GM12892 (cell line): ENCODE data around the gene NT5C2.

Experiments used
- DNase-seq: peaks from one replicate; pipeline ENCODE4 v3.0.0; 2011; ENCODE audit not compliant: insufficient read length
- FAIRE-seq: peaks from 2 replicates; lab custom pipeline; 2011; peaks lifted over from hg19 to GRCh38; lab: Jason Lieb, UNC
- POLR2A ChIP-seq: IDR thresholded peaks from 2 replicates; pipeline ENCODE4 v1.6.1; 2011; ENCODE audit warnings: low read depth, low read length, control low read depth
- POLR2AphosphoS5 ChIP-seq: IDR thresholded peaks from 2 replicates; pipeline ENCODE4 v1.6.1; 2011; ENCODE audit warnings: low read depth, low read length, control low read depth
- TAF1 ChIP-seq: IDR thresholded peaks from 2 replicates; pipeline ENCODE4 v1.6.1; 2011; ENCODE audit warnings: low read depth, mild to moderate bottlenecking, control low read depth, low read length, borderline replicate concordance

Gene NT5C2

DNA sequence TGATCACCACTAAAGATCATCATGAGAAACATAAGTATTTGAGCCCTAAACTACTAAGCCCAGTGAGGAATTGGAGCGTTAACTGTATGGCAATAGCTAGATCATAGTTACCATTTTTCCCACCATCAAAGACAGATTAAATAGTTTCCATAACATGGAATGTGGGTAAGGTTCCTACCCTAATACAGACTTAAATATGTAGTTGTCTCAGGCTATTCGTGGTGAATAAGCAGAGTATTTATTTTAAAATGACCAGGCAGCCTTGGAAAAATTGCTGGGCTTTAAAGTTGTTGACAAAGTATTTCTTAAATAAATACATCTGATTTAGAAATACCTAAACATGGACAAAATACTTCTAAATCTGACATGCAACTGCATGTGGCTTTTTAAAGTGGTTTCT lies 106.8 kb downstream of the NT5C2 start:
- TF ChIP-seq POLR2A = no peak
- no peak for TF ChIP-seq POLR2AphosphoS5
- TF ChIP-seq TAF1 = no peak
- no peak for FAIRE-seq

DNA sequence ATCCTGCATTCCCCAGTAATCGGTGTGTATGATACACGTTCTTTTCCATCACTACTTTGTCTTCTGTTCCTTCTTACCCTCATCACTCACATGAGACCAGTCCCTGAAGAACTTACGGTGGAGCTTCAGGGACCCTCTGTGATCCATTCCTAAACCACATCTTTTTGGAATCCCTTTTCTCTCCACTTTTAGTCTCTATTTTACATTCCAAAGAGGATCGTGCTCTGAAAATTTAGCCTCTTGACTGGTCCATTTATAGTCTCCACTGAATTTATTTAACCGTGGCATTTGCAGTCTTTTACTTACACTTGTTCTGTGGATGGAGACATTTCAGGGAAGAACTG lies 109.1 kb downstream of the NT5C2 start:
- TF ChIP-seq POLR2AphosphoS5 (no peak), TAF1 (no peak)
- DNase-seq (no peak), FAIRE-seq (no peak)

More for the DNA sequence above, 106.8 kb downstream of the NT5C2 start:
- DNase-seq = no peak

DNA sequence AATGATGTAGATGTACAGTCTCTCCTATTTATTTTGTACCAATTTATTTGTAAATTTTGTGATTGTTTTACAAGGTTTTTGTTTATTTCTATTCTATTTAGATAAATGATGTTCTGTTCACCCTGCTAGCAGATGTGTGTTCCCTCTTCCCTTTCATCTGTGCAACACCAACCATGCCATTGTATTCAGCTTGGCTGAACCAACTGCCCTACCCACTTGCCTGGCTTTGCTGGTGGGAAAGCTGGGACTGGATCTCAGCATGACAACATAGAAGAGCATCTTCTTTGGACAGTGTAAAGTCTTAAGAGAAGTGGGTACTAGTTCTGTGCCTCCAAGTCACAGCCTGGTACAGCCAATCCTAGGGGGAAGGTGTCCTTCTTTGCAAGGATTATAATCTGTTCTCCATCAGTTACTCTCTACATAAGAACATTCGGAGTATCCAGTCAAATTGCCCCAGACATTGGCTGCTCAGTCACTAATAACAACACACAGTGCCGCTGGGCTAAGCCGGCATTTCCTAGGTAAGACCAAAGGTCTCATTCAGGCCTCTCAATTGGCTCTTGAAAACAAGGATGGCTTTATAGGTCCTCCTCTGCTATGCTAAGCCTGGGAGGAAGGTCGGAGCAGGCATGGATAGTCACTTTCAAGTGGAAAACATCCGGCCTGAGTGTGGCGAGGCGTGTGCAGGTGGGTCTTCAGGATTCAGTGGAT lies 109.7 kb downstream of the NT5C2 start:
- no peak for FAIRE-seq

DNA sequence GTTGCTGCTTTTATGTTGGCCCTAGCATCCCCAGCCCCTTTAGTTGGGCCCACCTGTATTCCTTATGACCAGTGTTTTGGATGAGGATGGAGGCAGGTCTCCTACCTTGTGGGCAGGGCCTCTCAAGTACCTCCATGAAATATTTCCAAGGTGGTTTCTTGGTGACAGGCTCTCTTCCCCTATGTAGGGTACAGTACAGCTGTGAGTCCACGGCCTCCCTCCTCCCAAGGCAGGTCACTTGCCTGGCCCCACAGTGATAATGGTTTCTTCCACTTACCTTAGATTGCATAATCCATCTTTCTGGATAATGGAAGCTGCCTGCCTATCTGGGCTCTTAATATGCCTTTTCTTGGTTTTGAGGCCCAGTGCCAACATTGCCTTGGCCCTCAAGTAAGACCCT lies 110.4 kb downstream of the NT5C2 start:
- DNase-seq (no peak), FAIRE-seq (no peak)
- TF ChIP-seq POLR2A (no peak), POLR2AphosphoS5 (no peak)

More for the DNA sequence above, 109.7 kb downstream of the NT5C2 start:
- no peak for DNase-seq
- TF ChIP-seq POLR2A (no peak), POLR2AphosphoS5 (no peak), TAF1 (no peak)

DNA sequence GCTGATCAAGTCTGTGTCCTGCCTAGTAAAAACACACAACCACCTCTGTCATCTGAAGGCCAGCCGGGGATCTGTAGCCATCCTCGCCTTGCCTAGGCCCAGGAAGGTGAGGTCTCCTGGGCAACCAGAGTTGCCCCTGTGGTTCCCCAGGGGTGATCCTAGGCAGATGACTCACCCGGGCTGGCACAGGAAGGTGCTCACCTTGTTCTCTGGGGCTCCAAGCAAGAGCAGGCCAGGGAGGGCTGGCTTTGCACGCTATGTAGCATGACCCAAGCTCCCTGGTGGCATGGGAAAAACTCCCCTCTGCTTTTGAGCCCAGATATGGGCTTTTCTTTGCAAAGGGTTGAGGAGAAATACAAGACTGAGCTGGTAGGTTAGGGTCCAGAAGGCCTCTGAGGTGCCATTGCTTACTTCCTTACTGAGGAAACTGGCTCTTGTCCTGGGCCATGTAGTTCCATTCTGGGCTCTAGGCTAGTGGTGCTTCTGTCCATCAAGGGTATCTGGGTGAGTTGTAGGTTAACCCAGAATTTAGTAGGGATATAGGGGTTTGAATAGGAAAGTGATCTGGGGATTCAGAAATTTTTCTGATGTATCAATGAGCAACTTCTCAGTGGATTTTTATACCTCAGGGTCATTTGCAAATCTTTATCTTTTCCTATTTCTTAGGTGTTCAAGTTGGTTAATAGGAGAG lies 112.0 kb downstream of the NT5C2 start:
- no peak for DNase-seq
- no peak for FAIRE-seq
- no peak for TF ChIP-seq TAF1
- no peak for TF ChIP-seq POLR2AphosphoS5
- no peak; the same call in 1 of the 2 replicates for TF ChIP-seq POLR2A

DNA sequence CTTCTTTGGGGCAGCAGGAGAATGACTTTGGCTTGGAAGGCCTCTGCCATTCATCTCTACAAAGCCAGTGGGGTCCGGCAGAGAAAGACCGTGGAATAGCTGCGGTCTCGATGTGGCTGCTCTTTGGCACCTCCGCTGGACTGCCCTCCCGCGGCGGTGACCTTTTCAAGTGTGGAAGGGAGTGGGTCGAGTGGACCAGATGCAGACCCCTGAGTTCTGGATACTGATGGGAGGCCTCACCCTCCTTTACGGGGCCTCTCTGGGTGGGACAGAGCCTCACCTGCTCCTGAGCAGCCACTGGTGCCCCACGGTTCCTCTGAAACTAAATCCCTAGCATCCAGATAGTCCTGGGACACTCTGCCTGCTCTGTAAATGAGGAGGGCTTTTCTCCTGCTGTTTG lies 113.1 kb downstream of the NT5C2 start:
- TF ChIP-seq TAF1 (no peak), POLR2AphosphoS5 (no peak), POLR2A (no peak)
- no peak for FAIRE-seq
- no peak for DNase-seq

DNA sequence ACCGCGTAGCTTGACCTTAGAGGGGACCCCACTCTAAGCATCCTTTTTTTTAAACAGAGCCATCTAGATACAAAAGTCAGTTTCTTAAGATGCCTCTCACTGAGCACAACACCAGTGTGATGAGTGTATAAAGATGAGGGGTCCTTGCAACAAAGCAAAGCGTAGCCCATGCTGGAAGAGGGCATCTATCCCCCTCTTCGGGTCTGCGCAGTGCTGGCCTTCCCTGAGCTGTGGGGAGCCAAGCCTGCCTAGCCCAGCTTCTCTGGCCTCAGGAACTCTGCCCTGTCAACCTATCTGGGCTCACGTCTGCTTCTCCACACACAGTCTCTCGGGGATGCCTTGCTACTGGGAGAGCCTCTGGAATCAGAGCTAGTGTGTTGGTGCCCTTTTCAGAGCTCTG lies 114.0 kb downstream of the NT5C2 start:
- TF ChIP-seq POLR2AphosphoS5 (no peak), TAF1 (no peak), POLR2A (no peak)
- no peak for FAIRE-seq
- no peak for DNase-seq

DNA sequence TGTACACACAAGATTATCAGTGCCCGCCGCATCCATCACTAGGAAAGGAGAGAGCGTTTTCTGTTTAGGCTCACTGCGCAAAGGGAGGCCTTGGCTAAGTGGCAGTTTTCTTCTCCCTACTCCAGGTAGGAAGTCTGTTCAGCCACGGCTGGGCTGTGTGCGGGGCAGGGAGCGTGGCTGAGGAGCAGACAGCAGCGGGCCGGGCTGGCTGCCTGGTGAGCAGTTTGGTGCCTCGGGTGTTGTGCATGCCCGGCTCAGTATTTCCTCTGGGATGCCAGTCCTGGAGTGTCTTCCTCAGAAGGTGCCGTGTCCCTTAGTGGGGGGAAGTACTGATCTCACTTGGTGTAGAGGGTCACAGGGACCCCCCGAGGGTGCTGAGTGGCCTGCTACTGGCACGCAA lies 114.4 kb downstream of the NT5C2 start:
- DNase-seq (no peak), FAIRE-seq (no peak)
- TF ChIP-seq POLR2AphosphoS5 = no peak
- no peak for TF ChIP-seq POLR2A
- TF ChIP-seq TAF1 = no peak

DNA sequence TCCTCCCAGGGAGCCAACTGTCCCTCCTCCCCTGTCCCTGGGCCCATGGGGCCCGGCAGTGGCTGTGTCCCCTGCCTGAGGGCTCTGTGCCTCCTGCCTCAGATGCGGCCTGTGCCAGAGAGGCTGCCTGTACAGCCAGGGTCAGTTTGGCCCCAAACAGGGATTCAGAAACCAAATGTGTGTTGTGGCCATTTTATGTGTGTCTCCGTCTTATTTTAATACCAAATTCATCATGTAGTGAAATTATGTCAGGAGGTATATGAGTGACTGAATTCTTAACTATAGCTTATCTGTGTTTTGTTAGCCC lies 114.8 kb downstream of the NT5C2 start:
- TF ChIP-seq POLR2AphosphoS5 (no peak), POLR2A (no peak), TAF1 (no peak)
- no peak for DNase-seq
- FAIRE-seq = no peak

DNA sequence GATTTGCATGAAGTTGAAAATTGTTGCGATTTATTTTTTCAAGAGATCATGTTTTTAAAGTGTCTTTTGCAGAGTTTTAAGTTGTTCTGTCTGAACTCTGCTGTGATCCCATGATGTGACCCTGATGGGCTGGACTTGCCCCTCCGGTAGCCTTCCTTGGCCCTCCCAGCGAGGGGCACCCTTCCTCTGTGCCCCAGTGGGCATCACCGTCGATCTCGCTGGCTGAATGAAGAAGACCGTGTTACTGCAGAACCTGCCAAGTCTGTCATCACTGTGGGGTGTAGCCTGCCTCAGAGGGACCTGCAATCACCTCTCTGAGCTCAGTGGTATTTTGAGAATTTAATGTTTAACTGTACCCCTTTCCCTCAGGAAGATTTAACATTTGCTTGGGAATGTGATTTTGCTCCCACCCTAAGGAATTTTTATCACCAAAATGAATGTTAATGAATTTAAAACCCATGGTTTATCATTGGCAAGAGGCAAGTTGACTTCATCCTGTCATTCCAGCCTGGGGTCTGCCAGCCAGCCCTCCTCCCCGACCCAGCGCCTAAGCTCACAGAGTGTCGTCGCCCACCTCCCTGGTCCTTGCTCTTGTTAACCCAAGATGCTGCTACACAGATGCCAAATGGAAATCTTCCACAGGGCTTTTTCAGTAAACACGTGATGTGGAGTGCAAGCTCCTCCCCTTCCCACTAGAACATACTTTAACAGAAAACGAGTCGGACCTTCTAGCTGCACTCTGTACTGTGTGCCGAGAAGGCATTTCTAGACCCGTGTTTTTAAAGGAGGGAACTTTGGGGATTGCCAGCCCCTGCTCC lies 115.4 kb downstream of the NT5C2 start:
- DNase-seq = no peak
- TF ChIP-seq TAF1 (no peak), POLR2A (no peak), POLR2AphosphoS5 (no peak)
- no peak for FAIRE-seq

DNA sequence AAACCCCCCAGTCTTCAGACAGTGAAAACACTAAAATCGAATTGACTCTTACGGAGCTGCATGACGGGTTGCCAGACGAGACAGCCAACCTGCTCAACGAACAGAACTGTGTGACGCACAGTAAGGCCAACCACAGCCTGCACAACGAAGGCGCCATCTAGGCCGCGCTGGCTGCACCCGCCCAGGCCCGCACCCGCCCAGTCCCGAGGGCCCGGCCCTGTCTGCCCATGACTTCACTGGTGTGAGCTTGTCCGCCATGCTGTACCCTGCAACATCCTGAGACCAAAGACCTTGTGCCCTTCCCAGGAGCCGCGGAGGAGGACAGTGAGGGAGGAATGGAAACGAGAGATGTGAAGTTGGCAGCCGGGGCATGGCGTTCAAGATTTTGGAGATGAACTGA lies 116.1 kb downstream of the NT5C2 start:
- DNase-seq (no peak), FAIRE-seq (no peak)
- TF ChIP-seq POLR2AphosphoS5 = no peak
- TF ChIP-seq TAF1 = no peak
- TF ChIP-seq POLR2A = no peak
